ENCODE results near the gene TMOD2.
A peak's percentile ranks its signal among the peaks of the same experiment; 100 is the strongest.

TMOD2 gene

DNA sequence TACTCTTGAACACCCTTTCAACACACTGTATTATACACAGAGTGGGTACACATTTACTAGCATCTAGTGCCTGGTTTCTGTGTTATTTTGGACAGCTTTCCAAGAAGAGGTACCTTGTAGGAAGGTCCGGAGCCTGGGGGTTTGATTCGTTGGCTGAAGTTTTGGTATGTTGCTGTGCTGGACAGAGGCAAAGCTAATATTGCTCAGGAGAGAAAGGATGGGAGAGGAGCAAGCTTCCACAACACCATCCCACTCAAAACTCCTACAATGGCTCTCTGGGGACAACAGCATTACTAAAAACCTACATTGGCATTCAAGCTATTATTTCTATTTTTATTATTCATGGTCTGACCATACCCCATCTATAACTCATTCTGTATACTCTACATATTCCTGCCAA, 12.8 kb upstream of the TMOD2 start:
- peak overlapping the region in 1 of 11 experiments; percentile 95; a peak in 1 of 22 replicates for H3K9ac ChIP-seq
- 0 out of 22 replicates have a peak overlapping the region, but pooled peaks of 1 of the 11 experiments have one; percentile 94 for H3K27ac ChIP-seq
- peaks cover 37 to 44% (median 42%) of the 10 kb centered on the region in 10 experiments for H3K4me1 ChIP-seq
- H3K4me2 ChIP-seq = peak overlapping the region; percentile 90 to 98 (median 96); a peak in 21 of 22 replicates
- H3K9me3 ChIP-seq (replicated peaks in 1 of 11) = no peaks in the 10 kb centered on the region
- no peaks in the 10 kb centered on the region for H3K27me3 ChIP-seq
- H4K20me1 ChIP-seq = peaks cover 0 to 20% (median 3%) of the 10 kb centered on the region in 11 experiments; a peak in 9 of 22 replicates
- TF ChIP-seq Cebpa-rat (IDR thresholded peaks at IDR 0.05) = no peak
- H3K36me3 ChIP-seq = peaks cover 0 to 9% (median 0%) of the 10 kb centered on the region in 11 experiments; a peak in 4 of 22 replicates
- no peak overlapping the region; a peak in 1 of 20 replicates for H3K4me3 ChIP-seq

- no peak for TF ChIP-seq Cebpa-rat (IDR thresholded peaks at IDR 0.05)
- Histone ChIP-seq H3K4me3 (no peak overlapping the region), H3K27me3 (no peaks in the 10 kb centered on the region), H3K27ac (no peak overlapping the region), H3K4me1 (peaks cover 31 to 38% (median 36%) of the 10 kb centered on the region in 10 experiments), H3K9me3 (replicated peaks in 1 of 11) (no peaks in the 10 kb centered on the region), H3K36me3 (peaks cover 0 to 3% (median 0%) of the 10 kb centered on the region in 11 experiments; a peak in 3 of 22 replicates), H3K4me2 (peak overlapping the region in 2 of 11 experiments; percentile 92 to 96; a peak in 4 of 22 replicates), H4K20me1 (peaks cover 0 to 20% (median 3%) of the 10 kb centered on the region in 11 experiments; a peak in 9 of 22 replicates), H3K9ac (no peak overlapping the region)
Measured at GRCh38 chr15:51739061-51739712, 12.2 kb upstream of the TMOD2 start.

GRCh38 chr15:51749307-51749706, 2.1 kb upstream of the TMOD2 start:
- H4K20me1 ChIP-seq = peaks cover 0 to 6% (median 0%) of the 10 kb centered on the region in 11 experiments; a peak in 2 of 22 replicates
- H3K4me1 ChIP-seq = peaks cover 21 to 29% (median 27%) of the 10 kb centered on the region in 10 experiments
- peaks cover 0 to 6% (median 0%) of the 10 kb centered on the region in 11 experiments; a peak in 4 of 22 replicates for H3K9me3 ChIP-seq (replicated peaks in 1 of 11)
- H3K27ac ChIP-seq = no peak overlapping the region
- H3K4me3 ChIP-seq = no peak overlapping the region
- no peak overlapping the region for H3K9ac ChIP-seq
- H3K4me2 ChIP-seq = no peak overlapping the region
- H3K27me3 ChIP-seq = peaks cover 0 to 13% (median 0%) of the 10 kb centered on the region in 11 experiments; a peak in 4 of 22 replicates
- H3K36me3 ChIP-seq = no peaks in the 10 kb centered on the region
- TF ChIP-seq Cebpa-rat (IDR thresholded peaks at IDR 0.05) = no peak

DNA sequence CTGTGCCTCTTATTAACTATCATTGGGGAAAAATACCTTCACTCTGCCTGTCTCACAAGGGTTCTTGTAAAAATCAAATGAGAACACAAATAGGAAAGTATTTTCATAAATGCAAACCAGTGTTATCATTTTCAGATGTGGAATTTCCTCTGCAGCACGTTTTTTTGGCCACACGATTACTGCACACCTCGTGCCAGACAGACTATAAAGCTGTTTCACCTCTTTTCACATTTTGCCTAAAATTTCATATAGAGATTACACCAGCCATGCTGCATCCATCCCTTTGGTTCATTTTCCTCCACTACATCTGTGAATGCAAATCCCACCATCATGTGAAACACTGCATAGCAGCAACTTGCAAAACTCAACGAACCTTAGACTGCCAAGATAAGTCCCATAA, 1.2 kb upstream of the TMOD2 start:
- H3K4me2 ChIP-seq = no peak overlapping the region
- H3K27me3 ChIP-seq = peaks cover 0 to 13% (median 0%) of the 10 kb centered on the region in 11 experiments; a peak in 4 of 22 replicates

GRCh38 chr15:51751697-51752683, 593 bp downstream of the TMOD2 start:
- no peak for TF ChIP-seq Cebpa-rat (IDR thresholded peaks at IDR 0.05)
- H3K27me3 ChIP-seq = peaks cover 0 to 13% (median 0%) of the 10 kb centered on the region in 11 experiments; a peak in 4 of 22 replicates
- peak overlapping the region; percentile 20 to 64 (median 46); a peak in 18 of 22 replicates for H3K27ac ChIP-seq
- H3K4me2 ChIP-seq = peak overlapping the region; percentile 63 to 98 (median 92)
- H3K4me3 ChIP-seq = peak overlapping the region; percentile 80 to 91 (median 85)
- peak overlapping the region; percentile 68 to 81 (median 79) for H3K9ac ChIP-seq
- peaks cover 42 to 56% (median 53%) of the 10 kb centered on the region in 10 experiments for H3K4me1 ChIP-seq
- peaks cover 0 to 6% (median 0%) of the 10 kb centered on the region in 11 experiments; a peak in 3 of 22 replicates for H4K20me1 ChIP-seq
- H3K36me3 ChIP-seq = no peaks in the 10 kb centered on the region
- peaks cover 0 to 10% (median 0%) of the 10 kb centered on the region in 11 experiments; a peak in 4 of 22 replicates for H3K9me3 ChIP-seq (replicated peaks in 1 of 11)

More for the DNA sequence above, 1.2 kb upstream of the TMOD2 start:
- H4K20me1 ChIP-seq = peaks cover 0 to 6% (median 0%) of the 10 kb centered on the region in 11 experiments; a peak in 3 of 22 replicates
- no peaks in the 10 kb centered on the region for H3K36me3 ChIP-seq
- no peak overlapping the region for H3K27ac ChIP-seq
- H3K4me1 ChIP-seq = peaks cover 29 to 38% (median 36%) of the 10 kb centered on the region in 10 experiments
- H3K4me3 ChIP-seq = no peak overlapping the region
- no peak overlapping the region for H3K9ac ChIP-seq
- no peak for TF ChIP-seq Cebpa-rat (IDR thresholded peaks at IDR 0.05)
- peaks cover 0 to 10% (median 0%) of the 10 kb centered on the region in 11 experiments; a peak in 4 of 22 replicates for H3K9me3 ChIP-seq (replicated peaks in 1 of 11)

- Histone ChIP-seq H3K27ac (peak overlapping the region in 3 of 11 experiments; percentile 20 to 62 (median 46); a peak in 7 of 22 replicates), H3K36me3 (no peaks in the 10 kb centered on the region), H3K9ac (peak overlapping the region in 4 of 11 experiments; percentile 76 to 81 (median 79); a peak in 6 of 22 replicates), H3K4me1 (peaks cover 42 to 65% (median 57%) of the 10 kb centered on the region in 10 experiments), H4K20me1 (peaks cover 0 to 6% (median 0%) of the 10 kb centered on the region in 11 experiments; a peak in 3 of 22 replicates), H3K4me2 (peak overlapping the region; percentile 63 to 98 (median 92)), H3K9me3 (replicated peaks in 1 of 11) (peaks cover 0 to 10% (median 0%) of the 10 kb centered on the region in 11 experiments; a peak in 4 of 22 replicates), H3K27me3 (peaks cover 0 to 13% (median 0%) of the 10 kb centered on the region in 11 experiments; a peak in 4 of 22 replicates), H3K4me3 (peak overlapping the region in 9 of 10 experiments; percentile 80 to 91 (median 84); a peak in 12 of 20 replicates)
- TF ChIP-seq Cebpa-rat (IDR thresholded peaks at IDR 0.05) = no peak
Measured at GRCh38 chr15:51752888-51753287, 1.5 kb downstream of the TMOD2 start.

DNA sequence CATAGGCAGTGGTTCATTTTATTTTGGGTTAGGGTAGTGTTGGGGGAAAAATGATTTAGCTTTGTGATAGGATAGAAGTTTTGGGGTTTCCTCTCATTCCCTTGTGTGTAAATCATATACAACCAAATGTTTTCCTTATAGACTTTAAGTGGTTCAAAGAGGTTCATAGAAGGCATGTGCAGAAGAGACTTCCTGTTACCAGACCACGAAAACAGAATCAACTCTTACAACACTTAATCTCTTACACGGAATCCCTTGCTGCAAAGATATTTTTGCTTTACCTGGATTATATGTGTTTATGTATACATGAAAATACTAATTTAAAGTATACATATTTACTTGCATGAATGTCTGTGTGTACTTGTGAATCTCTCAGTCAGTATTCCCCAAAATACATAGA, 2.9 kb downstream of the TMOD2 start:
- no peak for TF ChIP-seq Cebpa-rat (IDR thresholded peaks at IDR 0.05)
- peak overlapping the region; percentile 10 to 98 (median 87) for H3K4me2 ChIP-seq
- no peak overlapping the region for H3K9ac ChIP-seq
- peaks cover 0 to 13% (median 0%) of the 10 kb centered on the region in 11 experiments; a peak in 4 of 22 replicates for H3K27me3 ChIP-seq
- no peaks in the 10 kb centered on the region for H3K36me3 ChIP-seq
- peaks cover 42 to 76% (median 65%) of the 10 kb centered on the region in 10 experiments for H3K4me1 ChIP-seq
- peaks cover 0 to 15% (median 0%) of the 10 kb centered on the region in 11 experiments; a peak in 3 of 22 replicates for H4K20me1 ChIP-seq
- H3K27ac ChIP-seq = no peak overlapping the region
- H3K4me3 ChIP-seq = peak overlapping the region in 1 of 10 experiments; percentile 10; a peak in 1 of 20 replicates
- H3K9me3 ChIP-seq (replicated peaks in 1 of 11) = peaks cover 0 to 10% (median 0%) of the 10 kb centered on the region in 11 experiments; a peak in 4 of 22 replicates

Data from BLaER1 treated with 17β-estradiol and CSF1 and Interleukin-3, amounts not matched to agents 10 nM and 100 nM (cell line).